Right atrium auricular region (tissue), 2 donors: ENCODE data around the gene CDH18. TPM values are rescaled to one million over a fixed set of nuclear protein-coding genes. Genes with fewer than 3 reads are reported as not detected.

Experiments
- DNase-seq: peaks from one replicate; pipeline ENCODE4 v3.0.0-alpha.2; 2019; ENCODE audit warnings: low spot score
- H3K27ac ChIP-seq, 2 donors: fragments of 200-600 bp; sonication (generic); 1 replicate in 1 of 2; 2 replicates in 1 of 2; pipeline ENCODE4 v1.5.1; 2016 to 2019
- H3K27me3 ChIP-seq, 2 donors: fragments of 200-600 bp; sonication (generic); one replicate each; pipeline versions ENCODE4 v1.5.1 to v1.6.0; 2017 to 2019
- H3K36me3 ChIP-seq: fragments of 200-600 bp; sonication (generic); one replicate; pipeline ENCODE4 v1.5.1; 2016
- H3K4me1 ChIP-seq, 2 donors: fragments of 200-600 bp; sonication (generic); one replicate each; pipeline versions ENCODE4 v1.5.1 to v1.6.0; 2017 to 2019
- H3K4me3 ChIP-seq, 2 donors: fragments of 200-600 bp; sonication (generic); 1 replicate in 1 of 2; 2 replicates in 1 of 2; pipeline ENCODE4 v1.5.1; 2017 to 2019; ENCODE audit warnings: mild to moderate bottlenecking in 1 of 2, moderate library complexity in 1 of 2
- H3K9me3 ChIP-seq, 2 donors: fragments of 200-600 bp; sonication (generic); one replicate each; pipeline ENCODE4 v1.5.1; 2019
- total RNA-seq, 2 donors: library from RNA; depleted of rRNA; stranded (reverse); fragments of >200 nt; gene quantifications; one replicate each; pipeline ENCODE4 v1.1.0, GENCODE V29; 2016
- TF ChIP-seq, protein P1 (sequence below), 2 donors: fragments of 200-600 bp; sonication (generic); IDR thresholded peaks; one replicate each; pipeline ENCODE4 v1.5.1; 2019; ENCODE audit warnings: antibody characterized with exemption in 2 of 2

The CDH18 gene
- total RNA-seq, 2 donors from 2014 or later = not detected

DNA sequence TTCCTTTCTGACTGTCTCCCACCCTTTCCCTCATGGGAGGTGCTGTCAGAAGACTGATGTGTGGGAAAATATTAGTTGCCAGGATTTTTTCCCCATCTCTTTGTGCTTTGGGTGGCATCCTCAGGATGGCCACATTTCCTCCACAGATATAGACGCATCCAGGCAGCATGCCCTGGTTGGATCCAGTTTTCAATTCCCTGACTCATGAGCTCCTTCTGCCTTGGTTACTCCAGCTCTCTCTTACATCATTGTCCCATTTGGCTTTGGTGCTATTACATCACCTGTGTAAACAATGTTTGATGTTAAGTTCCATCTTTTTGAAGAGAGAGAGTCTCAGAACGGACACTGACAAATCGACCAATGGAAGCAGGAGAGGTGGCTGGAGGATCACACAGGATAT is 302.5 kb downstream of the CDH18 start:
- TF ChIP-seq, protein P1, sequence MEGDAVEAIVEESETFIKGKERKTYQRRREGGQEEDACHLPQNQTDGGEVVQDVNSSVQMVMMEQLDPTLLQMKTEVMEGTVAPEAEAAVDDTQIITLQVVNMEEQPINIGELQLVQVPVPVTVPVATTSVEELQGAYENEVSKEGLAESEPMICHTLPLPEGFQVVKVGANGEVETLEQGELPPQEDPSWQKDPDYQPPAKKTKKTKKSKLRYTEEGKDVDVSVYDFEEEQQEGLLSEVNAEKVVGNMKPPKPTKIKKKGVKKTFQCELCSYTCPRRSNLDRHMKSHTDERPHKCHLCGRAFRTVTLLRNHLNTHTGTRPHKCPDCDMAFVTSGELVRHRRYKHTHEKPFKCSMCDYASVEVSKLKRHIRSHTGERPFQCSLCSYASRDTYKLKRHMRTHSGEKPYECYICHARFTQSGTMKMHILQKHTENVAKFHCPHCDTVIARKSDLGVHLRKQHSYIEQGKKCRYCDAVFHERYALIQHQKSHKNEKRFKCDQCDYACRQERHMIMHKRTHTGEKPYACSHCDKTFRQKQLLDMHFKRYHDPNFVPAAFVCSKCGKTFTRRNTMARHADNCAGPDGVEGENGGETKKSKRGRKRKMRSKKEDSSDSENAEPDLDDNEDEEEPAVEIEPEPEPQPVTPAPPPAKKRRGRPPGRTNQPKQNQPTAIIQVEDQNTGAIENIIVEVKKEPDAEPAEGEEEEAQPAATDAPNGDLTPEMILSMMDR (IDR thresholded peaks at IDR 0.05) = no peak
- no peak for DNase-seq

DNA sequence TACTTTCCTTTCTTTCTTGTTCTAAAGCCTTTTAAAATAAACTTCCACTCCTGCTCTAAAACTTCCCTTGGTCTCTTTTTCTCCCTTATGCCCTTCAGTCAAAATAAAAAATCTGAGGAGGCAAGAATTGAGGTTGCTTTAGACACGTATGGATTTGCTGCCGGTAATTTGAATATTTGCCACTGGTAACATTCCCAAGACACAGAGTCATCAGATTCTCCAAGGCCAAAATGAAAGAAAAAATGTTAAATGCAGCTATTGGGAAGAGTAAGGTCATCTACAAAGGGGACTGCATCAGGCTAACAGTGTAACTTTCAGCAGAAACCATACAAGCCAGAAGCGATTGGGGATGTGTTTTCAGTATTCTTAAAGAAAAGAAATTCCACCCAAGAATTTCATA is 311.1 kb downstream of the CDH18 start:
- H3K4me1 ChIP-seq = no peaks in the 10 kb centered on the region
- H3K36me3 ChIP-seq = no peaks in the 10 kb centered on the region
- no peaks in the 10 kb centered on the region for H3K27me3 ChIP-seq
- TF ChIP-seq, protein P1 (IDR thresholded peaks at IDR 0.05) = no peak
- DNase-seq = no peak
- no peak overlapping the region for H3K27ac ChIP-seq
- H3K9me3 ChIP-seq = no peaks in the 10 kb centered on the region
- H3K4me3 ChIP-seq = no peak overlapping the region

More for the DNA sequence above, 302.5 kb downstream of the CDH18 start:
- Histone ChIP-seq H3K27ac (no peak overlapping the region), H3K9me3 (peaks cover 0 to 13% of the 10 kb centered on the region in 2 donors), H3K4me3 (no peak overlapping the region), H3K27me3 (no peaks in the 10 kb centered on the region), H3K36me3 (no peaks in the 10 kb centered on the region), H3K4me1 (no peaks in the 10 kb centered on the region)

DNA sequence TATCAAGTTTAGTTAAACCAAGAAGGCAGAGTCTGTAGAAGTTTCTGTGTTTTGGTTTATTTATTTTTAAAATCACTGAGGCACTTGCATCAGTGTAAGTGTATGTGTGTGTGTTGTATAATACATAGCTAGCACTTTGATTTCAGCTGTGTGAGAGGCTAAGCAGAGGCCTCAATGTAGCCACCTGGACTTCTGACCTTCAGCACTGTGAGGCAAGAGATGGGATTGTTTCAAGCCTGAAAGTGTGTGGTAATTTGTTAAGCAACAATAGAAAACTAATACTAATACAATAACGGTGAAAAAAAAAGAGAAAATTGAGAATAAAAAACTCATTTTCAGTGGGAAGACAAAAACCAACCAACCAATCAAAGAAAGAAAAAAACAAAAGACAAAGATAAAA is 327.3 kb downstream of the CDH18 start:
- no peak for DNase-seq
- Histone ChIP-seq H3K27me3 (no peaks in the 10 kb centered on the region), H3K4me1 (no peaks in the 10 kb centered on the region), H3K4me3 (no peak overlapping the region), H3K9me3 (no peaks in the 10 kb centered on the region), H3K36me3 (no peaks in the 10 kb centered on the region), H3K27ac (no peak overlapping the region)
- TF ChIP-seq, protein P1 (IDR thresholded peaks at IDR 0.05) = no peak

GRCh38 chr5:19655627-19656026 is 332.4 kb downstream of the CDH18 start:
- no peaks in the 10 kb centered on the region for H3K27me3 ChIP-seq

GRCh38 chr5:19638461-19638860 is 349.5 kb downstream of the CDH18 start:
- H3K27ac ChIP-seq = no peak overlapping the region
- no peaks in the 10 kb centered on the region for H3K27me3 ChIP-seq
- TF ChIP-seq, protein P1 (IDR thresholded peaks at IDR 0.05) = no peak
- no peak overlapping the region for H3K4me3 ChIP-seq
- DNase-seq = no peak
- H3K9me3 ChIP-seq = no peaks in the 10 kb centered on the region
- no peaks in the 10 kb centered on the region for H3K36me3 ChIP-seq
- H3K4me1 ChIP-seq = no peaks in the 10 kb centered on the region

More at GRCh38 chr5:19655627-19656026, 332.4 kb downstream of the CDH18 start:
- Histone ChIP-seq H3K4me3 (no peak overlapping the region), H3K27ac (no peak overlapping the region), H3K9me3 (no peaks in the 10 kb centered on the region), H3K4me1 (no peaks in the 10 kb centered on the region), H3K36me3 (no peaks in the 10 kb centered on the region)
- TF ChIP-seq, protein P1 (IDR thresholded peaks at IDR 0.05) = no peak
- DNase-seq = no peak

- Histone ChIP-seq H3K27me3 (no peaks in the 10 kb centered on the region), H3K9me3 (no peaks in the 10 kb centered on the region), H3K27ac (no peak overlapping the region), H3K4me1 (no peaks in the 10 kb centered on the region), H3K36me3 (no peaks in the 10 kb centered on the region), H3K4me3 (no peak overlapping the region)
- DNase-seq = no peak
- TF ChIP-seq, protein P1 (IDR thresholded peaks at IDR 0.05) = no peak
These were observed 357.1 kb downstream of the CDH18 start for GRCh38 chr5:19630876-19631275.
